Central memory CD4-positive, alpha-beta T cell (primary cell): ENCODE data around the gene ADARB2.
"Not testable (repeated sequence)": the region's sequence is repeated elsewhere in the genome, so short reads cannot be mapped to it uniquely, and the experiment has no call there.

Experiments
- DNase-seq: peaks from one replicate; pipeline ENCODE4 v3.0.0; 2022

Gene ADARB2

GRCh38 chr10:1451362-1451888 is 285.9 kb downstream of the ADARB2 start:
- DNase-seq = no peak

- no peak for DNase-seq
These were observed 287.6 kb downstream of the ADARB2 start for GRCh38 chr10:1449572-1450205.

- no peak for DNase-seq
These were observed 288.3 kb downstream of the ADARB2 start for GRCh38 chr10:1449021-1449420.

GRCh38 chr10:1448252-1448930 is 288.9 kb downstream of the ADARB2 start:
- DNase-seq = no peak

- DNase-seq = no peak
These were observed 292.5 kb downstream of the ADARB2 start for GRCh38 chr10:1444826-1445225.

- no peak for DNase-seq
These were observed 296.4 kb downstream of the ADARB2 start for GRCh38 chr10:1440897-1441296.

GRCh38 chr10:1434912-1435692 is 302.2 kb downstream of the ADARB2 start:
- no peak for DNase-seq

- no peak for DNase-seq
These were observed 303.1 kb downstream of the ADARB2 start for GRCh38 chr10:1434202-1434601.

- DNase-seq = no peak
These were observed 305.2 kb downstream of the ADARB2 start for GRCh38 chr10:1432161-1432560.

- no peak for DNase-seq
These were observed 306.1 kb downstream of the ADARB2 start for GRCh38 chr10:1431229-1431628.

GRCh38 chr10:1427521-1428186 is 309.7 kb downstream of the ADARB2 start:
- DNase-seq = not testable (repeated sequence)

GRCh38 chr10:1426786-1427185 is 310.5 kb downstream of the ADARB2 start:
- DNase-seq = no peak

GRCh38 chr10:1425879-1426278 is 311.4 kb downstream of the ADARB2 start:
- no peak for DNase-seq

GRCh38 chr10:1424648-1425047 is 312.7 kb downstream of the ADARB2 start:
- DNase-seq = no peak

GRCh38 chr10:1423676-1424253 is 313.6 kb downstream of the ADARB2 start:
- no peak for DNase-seq

GRCh38 chr10:1422275-1422674 is 315.1 kb downstream of the ADARB2 start:
- DNase-seq = no peak

GRCh38 chr10:1420661-1421362 is 316.5 kb downstream of the ADARB2 start:
- peak; percentile 21 for DNase-seq

- DNase-seq = no peak
These were observed 317.3 kb downstream of the ADARB2 start for GRCh38 chr10:1419796-1420610.

GRCh38 chr10:1418031-1418550 is 319.2 kb downstream of the ADARB2 start:
- no peak for DNase-seq

- DNase-seq = no peak
These were observed 319.8 kb downstream of the ADARB2 start for GRCh38 chr10:1417574-1417973.
